PFSK-1 (cell line): Measurements from ENCODE around the gene ZFP36.

Experiments used
- FOXP2 ChIP-seq: optimal IDR thresholded peaks from 2 replicates; pipeline ENCODE3; 2011; ENCODE audit warnings: borderline replicate concordance, control low read depth, inconsistent platforms; ENCODE audit not compliant: insufficient read depth; ENCODE audit errors: extremely low read length, extremely low read depth
- TAF1 ChIP-seq: IDR thresholded peaks from 2 replicates; pipeline ENCODE4 v1.6.1; 2012; ENCODE audit warnings: low read length, control low read depth, borderline replicate concordance; ENCODE audit not compliant: insufficient read depth
- TF ChIP-seq, protein P1 (sequence below), 2 experiments: IDR thresholded peaks; 2 replicates each; pipeline versions ENCODE4 v1.6.1 to v1.8.0; 2011 to 2012; ENCODE audit warnings: low read depth in 2 of 2, low read length in 2 of 2, control low read depth in 1 of 2, inconsistent platforms in 1 of 2, mild to moderate bottlenecking in 1 of 2, moderate library complexity in 1 of 2; ENCODE audit not compliant: insufficient read depth in 1 of 2

DNA sequence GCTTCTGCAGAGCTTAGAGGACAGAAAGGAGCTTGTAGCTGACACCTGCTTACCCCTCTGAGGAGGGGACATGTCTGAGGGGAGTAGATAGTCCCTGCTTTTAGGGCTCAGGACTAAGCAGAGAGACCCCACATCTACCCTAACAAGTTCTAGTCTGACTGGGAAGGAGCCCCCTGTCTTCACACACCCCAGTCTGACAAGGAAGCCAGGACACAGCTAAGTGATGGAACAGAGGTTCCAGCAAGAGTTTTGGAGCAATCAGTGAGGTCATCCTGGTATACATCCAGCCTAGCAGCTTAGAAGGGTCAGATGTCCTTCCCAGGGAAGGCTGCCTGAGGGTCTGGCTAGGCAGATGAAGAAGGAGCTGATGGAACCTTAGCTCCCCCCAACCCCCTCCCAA lies 30.7 kb upstream of the ZFP36 start:
- no peak for TF ChIP-seq FOXP2
- TF ChIP-seq, protein P1, sequence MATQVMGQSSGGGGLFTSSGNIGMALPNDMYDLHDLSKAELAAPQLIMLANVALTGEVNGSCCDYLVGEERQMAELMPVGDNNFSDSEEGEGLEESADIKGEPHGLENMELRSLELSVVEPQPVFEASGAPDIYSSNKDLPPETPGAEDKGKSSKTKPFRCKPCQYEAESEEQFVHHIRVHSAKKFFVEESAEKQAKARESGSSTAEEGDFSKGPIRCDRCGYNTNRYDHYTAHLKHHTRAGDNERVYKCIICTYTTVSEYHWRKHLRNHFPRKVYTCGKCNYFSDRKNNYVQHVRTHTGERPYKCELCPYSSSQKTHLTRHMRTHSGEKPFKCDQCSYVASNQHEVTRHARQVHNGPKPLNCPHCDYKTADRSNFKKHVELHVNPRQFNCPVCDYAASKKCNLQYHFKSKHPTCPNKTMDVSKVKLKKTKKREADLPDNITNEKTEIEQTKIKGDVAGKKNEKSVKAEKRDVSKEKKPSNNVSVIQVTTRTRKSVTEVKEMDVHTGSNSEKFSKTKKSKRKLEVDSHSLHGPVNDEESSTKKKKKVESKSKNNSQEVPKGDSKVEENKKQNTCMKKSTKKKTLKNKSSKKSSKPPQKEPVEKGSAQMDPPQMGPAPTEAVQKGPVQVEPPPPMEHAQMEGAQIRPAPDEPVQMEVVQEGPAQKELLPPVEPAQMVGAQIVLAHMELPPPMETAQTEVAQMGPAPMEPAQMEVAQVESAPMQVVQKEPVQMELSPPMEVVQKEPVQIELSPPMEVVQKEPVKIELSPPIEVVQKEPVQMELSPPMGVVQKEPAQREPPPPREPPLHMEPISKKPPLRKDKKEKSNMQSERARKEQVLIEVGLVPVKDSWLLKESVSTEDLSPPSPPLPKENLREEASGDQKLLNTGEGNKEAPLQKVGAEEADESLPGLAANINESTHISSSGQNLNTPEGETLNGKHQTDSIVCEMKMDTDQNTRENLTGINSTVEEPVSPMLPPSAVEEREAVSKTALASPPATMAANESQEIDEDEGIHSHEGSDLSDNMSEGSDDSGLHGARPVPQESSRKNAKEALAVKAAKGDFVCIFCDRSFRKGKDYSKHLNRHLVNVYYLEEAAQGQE (IDR thresholded peaks at IDR 0.05; ENCODE audit: insufficient read depth in 1 of 2, low read depth in 2 of 2, low read length in 2 of 2): no peak
- TF ChIP-seq TAF1: no peak
